Esophagus squamous epithelium (tissue), 4 donors: ENCODE results near the gene CELF4.

Experiments used
- CTCF ChIP-seq, 6 experiments: fragments of 450-650 bp in 4 of 6; fragments of 200-600 bp in 2 of 6; sonication (generic) in 2 of 6; IDR thresholded peaks; one replicate each; pipeline ENCODE4 v1.5.1; 2016 to 2019; ENCODE audit warnings: antibody characterized with exemption in 6 of 6, mild to moderate bottlenecking in 4 of 6, moderate library complexity in 4 of 6
- POLR2A ChIP-seq, 4 donors: fragments of 450-650 bp; IDR thresholded peaks; one replicate each; pipeline ENCODE4 v1.6.1; 2017; ENCODE audit warnings: antibody characterized with exemption in 4 of 4, mild to moderate bottlenecking in 4 of 4, moderate library complexity in 3 of 4

- no peak for TF ChIP-seq POLR2A (IDR thresholded peaks at IDR 0.05)
- no peak for TF ChIP-seq CTCF (IDR thresholded peaks at IDR 0.05)
Observed at GRCh38 chr18:37502036-37502435, 63.6 kb downstream of the CELF4 start.
